Esophagus mucosa (tissue), 1 donor: Measurements from ENCODE around the gene TAS2R3. TPM values are rescaled to one million over a fixed set of nuclear protein-coding genes. Genes with fewer than 3 reads are reported as not detected.
"Not testable (repeated sequence)": the region's sequence is repeated elsewhere in the genome, so short reads cannot be mapped to it uniquely, and the experiment has no call there.

ENCODE experiments used
- ATAC-seq: fragments of 200-7000 bp; cut with Tn5 transposase; one replicate; pipeline ENCODE4 v1.9.1; 2020
- total RNA-seq: library from RNA; stranded (reverse); gene quantifications from one replicate; pipeline ENCODE4 v1.2.4, GENCODE V29; 2023
- donor health status: DM: yes; HTN: yes; CAD: no.

The TAS2R3 gene, protein sequence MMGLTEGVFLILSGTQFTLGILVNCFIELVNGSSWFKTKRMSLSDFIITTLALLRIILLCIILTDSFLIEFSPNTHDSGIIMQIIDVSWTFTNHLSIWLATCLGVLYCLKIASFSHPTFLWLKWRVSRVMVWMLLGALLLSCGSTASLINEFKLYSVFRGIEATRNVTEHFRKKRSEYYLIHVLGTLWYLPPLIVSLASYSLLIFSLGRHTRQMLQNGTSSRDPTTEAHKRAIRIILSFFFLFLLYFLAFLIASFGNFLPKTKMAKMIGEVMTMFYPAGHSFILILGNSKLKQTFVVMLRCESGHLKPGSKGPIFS
- 0.96 TPM for total RNA-seq

DNA sequence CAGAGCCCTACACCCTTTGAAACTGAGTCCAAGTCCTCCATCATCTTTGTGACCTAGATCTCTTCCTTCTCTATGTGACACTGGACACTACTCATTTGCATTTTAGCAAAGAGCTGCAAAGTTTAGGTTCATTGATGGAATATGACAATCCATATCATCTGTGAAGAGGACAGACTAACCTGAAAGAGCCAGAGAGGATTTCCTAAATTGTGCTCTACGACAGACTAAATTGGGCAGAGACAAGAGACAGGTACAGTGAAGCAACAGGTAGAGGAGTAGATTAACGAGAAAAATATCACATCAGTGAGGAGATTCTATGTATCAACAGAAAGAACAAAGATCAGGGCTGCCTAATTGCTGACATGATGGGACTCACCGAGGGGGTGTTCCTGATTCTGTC, at the start of gene TAS2R3:
TSS of gene TAS2R3 (plus strand) at position 301 of the 400 bp plus-strand sequence. CDS start at position 363, 62 bp downstream.
- ATAC-seq, result no peak

DNA sequence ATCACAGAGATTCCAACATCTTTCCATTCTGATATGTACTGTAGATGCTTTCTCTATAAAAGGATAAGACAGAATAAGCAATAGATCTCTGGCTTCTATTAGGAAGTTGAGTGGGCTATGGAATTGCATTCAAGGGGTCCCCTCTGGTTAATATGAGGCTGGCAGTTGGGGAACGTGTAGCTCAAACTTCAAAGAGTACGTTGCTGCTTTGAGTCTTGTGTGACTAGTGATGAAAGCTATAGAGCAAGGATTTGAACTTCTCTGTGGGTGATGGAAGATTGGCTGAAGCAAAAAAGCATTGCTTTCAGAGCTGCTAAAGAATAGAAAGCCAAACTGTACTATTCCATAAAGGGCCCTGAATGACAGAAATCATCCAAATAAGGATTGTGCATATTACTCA, 49.3 kb upstream of the TAS2R3 start:
- no peak for ATAC-seq

DNA sequence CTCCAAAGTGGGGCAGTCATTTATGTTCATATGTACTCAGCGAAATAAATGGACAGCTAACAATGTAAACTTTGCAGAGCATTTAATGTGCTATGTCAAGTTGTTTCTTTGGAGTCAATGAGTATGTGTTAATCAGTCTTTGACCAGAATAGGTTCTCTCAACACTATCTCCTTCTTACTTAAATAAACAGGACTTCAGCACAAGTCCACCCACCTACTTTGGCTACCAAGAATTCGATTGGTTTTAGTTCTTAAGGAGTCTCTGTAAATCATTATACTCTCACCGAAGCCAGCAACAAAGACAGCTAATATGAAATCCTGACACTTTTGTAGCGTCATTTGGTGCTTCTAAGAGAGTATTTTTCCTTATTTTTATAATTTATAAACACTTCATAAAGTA, 48.9 kb upstream of the TAS2R3 start:
- ATAC-seq, result no peak

DNA sequence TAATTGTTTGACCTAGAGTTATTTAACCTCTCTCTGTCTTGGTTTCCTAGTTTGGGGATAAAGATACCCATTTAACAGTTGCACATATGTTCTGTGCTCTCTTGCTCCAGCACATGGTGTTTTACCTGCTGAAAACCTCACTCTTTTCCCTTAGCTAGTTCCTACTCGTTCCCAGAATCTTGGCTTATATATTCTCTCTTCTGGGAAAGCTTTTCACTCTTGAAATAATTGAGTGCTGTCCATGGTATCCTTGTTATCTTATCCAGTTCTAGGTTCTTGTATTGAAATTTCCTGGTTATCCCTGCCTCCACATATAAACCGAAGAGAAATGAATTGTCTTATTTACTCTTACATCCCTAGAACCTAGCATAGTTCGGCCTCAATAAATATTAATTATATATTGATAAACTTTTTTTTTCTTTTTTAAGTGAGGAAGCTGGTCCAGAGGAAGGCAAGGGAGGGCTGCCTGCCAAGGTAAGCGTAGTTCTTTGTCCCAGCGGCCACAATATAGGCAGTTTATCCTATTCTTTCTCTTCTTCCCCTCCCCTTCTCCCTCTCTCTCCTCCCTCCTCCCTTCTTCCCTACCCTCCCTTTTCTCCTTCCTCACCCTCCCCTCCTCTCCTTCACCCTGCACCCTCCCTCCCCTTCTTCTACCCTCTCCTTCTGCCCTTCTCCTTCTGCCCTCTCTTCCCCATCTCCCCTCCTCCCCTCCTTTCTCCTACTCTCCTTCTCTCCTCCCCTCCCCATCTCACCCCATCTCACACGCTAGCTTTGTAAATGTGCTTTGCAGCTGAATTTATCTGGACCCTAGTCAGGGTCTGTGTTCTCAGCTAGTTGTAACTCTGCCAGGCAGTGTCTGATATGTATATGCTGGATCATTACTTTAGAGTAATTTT, 47.9 kb upstream of the TAS2R3 start:
- ATAC-seq, result no peak

DNA sequence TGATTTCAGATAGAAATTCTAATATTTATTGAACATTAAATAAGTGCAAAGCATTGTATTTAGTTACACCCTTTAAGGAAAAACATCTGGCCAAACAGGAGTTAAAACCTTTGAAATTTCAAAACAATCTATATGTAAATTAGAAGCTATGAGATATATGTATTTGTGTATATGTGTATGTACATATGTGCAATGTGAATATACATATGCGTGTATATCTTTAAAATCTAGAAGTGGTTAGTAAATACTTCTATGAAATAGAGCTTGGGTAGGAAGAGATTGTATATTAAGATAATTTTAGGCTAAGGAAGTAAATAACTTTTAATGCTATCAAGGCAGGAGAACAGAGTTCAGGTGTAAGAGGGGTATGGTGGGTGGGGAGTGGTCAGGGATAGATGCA, 46.4 kb upstream of the TAS2R3 start:
- ATAC-seq, result no peak

DNA sequence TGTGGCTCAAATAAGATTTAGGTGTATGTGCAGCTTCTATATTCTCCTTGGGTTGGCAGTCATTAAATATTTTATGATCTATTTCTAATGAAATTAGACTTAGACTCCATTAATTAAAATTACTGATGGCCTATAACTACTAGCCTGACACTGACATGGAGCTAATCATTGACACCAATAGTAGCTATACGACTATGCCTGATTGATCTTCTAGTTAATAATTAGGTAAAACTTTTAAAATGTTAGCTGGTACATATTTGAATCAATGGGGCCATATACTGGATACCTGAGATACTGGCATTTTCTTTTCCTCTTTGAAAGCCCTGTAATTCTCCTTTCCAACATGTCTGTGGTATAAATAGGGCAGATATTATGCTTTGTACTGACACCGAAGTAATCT, 41.4 kb upstream of the TAS2R3 start:
- no peak for ATAC-seq

DNA sequence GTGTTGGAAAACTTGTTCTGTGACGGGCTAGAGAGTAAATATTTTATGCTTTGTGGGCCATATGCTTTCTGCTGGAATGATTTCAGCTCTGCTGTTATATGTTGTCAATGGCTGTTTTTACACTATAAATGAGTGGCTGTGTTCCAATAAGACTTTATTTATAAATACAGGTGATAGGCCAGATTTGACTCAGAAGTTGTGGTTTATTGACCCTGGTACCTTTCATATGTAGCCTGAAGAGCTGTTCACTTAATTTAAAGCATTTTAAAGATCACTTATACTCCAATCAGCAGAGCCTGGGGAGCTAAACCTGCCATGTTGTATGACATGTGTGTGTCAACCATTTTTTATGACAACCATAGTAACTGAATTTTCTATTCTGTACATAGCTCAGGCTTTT, 34.9 kb upstream of the TAS2R3 start:
- no peak for ATAC-seq

DNA sequence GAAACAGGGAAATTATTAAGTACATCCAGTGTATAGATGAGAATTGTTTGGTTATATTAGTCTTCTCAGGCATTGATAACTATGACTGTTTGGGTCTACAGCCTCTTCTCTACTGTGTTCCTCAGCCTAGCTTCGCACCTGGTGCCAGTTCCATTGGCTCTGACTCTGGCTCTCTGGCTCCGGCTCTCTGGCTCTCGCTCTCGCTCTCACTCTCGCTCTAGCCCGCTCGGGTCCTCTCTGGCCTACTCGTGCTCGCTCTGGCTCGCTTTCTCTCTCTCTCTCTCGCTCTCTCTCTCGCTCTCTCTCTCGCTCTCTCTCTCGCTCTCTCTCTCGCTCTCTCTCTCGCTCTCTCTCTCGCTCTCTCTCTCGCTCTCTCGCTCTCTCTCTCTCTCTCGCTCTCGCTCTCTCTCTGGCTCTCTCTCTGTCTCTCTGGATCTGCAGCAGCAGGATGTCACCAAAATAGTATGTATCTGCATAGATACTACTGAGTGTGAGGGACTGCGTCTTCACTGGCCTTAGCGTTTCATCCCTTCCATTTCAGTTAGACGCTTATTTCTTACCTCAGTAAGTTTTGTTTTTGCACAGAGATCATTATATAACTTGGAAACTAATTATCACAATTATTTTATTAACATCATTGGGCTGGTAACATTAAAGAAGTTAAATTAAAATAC, 32.3 kb upstream of the TAS2R3 start:
- no peak for ATAC-seq

DNA sequence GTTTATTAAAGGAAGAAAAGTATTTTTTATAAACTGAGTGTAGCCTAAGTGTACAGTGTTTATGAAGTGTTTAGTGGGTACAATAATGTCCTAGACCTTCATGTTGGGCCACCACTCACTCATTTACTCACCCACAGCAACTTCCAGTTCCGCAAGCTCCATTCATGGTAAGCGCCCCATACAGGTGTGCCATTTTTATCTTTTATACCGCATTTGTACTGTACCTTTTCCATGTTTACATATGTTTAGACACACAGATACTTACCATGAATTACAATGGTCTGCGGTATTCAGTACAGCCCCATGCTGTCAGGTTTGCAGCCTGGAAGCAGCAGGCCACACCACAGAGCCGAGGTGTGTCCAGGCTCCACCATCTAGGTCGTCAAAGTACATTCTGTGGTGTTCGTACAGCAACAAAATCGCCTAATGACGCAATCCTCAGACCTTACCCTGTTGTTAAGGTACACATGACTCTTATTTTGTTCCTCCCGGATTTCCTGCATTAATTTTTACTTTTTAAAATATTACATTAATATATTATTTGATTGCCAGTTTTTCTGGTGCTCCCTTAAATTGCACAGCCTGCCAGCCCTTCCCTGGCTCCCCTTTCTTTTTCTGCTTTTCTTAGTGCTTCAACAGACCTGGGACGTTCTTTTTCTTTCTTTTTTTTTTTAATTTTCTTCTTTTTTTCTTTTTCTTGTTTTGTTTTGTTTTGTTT, 26.6 kb upstream of the TAS2R3 start:
- ATAC-seq, result peak; percentile 54

DNA sequence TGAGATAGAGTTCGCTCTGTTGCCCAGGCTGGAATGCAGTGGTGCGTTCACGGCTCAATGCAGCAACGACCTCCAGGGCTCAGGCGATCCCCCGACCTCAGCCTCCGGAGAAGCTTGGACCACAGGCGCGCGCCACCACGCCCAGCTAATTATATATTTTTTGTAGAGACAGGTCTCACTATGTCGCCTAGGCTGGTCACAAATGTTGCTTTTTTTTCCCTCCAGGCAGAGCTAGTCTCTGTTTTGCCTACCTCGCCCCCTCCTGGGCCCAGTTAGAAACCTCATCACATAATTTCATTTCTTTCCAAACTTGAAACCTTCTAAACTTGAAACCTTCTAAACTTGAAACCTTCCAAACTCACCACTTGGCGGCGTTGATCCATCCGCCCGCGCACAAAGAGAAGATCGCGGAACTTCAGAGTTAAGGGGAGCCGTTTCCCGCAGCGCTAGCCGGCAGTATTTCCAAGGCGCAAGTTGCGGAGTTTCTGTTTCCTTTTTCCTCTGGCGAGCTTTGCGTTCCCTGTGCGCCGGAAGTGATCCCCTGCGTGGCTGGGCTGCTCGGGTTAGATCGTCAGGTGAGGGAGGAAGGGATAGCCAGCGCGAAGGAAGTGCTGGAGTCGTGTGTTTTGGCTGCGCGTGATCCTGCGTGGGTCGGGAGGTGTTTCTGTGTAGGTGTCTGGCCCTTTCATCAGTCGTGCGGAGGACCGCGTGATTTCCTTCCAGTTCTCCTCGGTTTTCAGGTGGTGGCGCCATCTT, 25.9 kb upstream of the TAS2R3 start, which contains the start of gene SSBP1:
TSS of gene SSBP1 (plus strand) at position 523 of the 756 bp plus-strand sequence. CDS start 809 bp downstream, outside the sequence.
- peak; percentile 96 for ATAC-seq

DNA sequence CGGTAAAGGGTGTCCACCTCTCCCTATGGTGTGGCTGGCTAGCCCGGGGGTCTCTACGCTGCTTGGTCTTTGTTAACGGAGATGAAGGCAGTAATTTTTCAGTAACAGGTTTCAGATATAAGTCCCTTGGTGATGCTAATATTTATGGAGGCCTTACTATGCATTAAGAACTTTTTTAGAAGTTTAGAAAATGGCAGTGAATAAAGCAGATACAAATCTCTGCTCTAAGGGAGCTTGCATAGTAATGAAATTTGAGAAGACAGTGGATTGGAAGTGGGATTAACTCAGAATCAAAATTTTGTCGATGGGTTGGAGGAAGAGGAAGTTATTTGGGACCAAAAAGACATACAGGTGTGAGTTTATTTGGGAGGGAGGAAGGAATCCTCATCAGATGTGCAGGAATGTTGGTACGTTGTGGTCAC, 25.3 kb upstream of the TAS2R3 start:
- no peak for ATAC-seq

DNA sequence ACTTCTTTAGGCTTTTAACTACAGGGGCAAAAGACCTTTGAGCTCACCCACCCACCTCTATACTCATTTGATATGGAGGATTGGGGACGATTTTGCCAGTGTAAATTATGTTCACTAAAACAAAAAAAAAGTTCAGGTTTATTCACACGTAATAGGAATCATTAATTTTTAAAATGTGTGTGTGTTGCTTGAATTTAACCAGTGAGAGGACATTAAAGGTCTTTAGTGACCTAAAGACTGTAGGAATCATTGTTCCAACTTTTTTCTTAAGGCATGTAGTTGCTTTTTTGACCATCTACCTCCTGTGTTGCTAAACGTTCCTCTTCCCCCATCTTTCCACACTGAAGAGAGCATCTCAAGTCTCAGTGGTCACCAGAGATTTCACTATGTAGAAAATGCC, 24.6 kb upstream of the TAS2R3 start:
- ATAC-seq, result no peak

DNA sequence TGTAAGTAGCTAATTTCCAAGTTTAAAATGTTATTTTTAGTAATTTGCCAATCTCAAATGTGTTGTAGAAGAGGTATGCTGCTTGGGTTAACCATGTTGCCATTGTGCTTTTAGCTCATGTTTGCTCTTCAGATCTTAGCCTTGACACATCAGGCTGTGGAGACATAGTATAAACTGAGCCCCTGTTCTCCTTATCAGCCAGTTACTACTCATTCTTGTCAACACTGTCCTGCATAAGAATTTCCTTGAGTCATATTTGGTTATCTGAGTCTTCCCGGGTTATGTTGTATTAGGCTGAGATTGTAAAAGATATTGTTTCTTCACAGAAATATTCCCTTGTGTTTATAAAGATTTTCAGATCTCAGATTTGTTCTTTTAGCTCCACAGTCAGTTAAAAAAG, 21.7 kb upstream of the TAS2R3 start:
- ATAC-seq, result no peak

DNA sequence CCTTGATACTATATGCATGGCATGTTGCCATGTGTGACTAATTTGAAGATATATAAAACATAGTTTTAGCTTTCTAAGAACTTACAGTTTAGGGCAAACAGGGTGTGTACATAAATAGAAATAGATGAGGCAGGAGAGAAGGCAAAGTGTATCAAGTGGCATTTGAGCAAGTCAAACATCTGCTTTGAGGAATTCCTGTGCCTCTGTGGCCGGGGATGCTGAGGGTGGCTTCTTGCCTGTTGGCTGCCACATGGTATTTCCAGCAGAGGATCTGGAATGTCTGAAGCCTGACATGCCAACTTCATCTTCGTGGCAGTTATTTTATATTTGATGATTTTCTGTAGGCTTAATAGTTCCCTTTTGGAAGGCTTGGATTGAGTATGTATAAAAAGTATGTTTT, 19.8 kb upstream of the TAS2R3 start:
- ATAC-seq, result no peak

DNA sequence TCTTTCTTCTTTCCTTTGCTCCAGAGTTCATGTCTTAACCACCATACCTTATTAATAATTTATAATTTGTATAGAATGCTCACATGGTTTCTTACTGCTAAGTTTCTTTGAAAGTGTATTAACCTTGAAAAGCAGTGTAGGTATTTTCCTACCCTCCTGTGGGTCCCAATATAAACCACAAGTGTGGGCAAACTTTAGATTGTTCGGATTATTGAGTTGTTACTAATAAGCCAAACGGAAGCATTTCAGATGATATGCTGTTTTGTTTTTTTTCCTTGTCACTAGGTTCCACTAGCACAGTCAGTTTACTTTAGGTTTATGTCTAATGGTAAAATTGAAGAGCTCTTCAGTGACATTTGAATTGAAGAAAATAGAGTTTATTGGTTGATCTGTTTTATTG, 15.5 kb upstream of the TAS2R3 start:
- ATAC-seq, result no peak

DNA sequence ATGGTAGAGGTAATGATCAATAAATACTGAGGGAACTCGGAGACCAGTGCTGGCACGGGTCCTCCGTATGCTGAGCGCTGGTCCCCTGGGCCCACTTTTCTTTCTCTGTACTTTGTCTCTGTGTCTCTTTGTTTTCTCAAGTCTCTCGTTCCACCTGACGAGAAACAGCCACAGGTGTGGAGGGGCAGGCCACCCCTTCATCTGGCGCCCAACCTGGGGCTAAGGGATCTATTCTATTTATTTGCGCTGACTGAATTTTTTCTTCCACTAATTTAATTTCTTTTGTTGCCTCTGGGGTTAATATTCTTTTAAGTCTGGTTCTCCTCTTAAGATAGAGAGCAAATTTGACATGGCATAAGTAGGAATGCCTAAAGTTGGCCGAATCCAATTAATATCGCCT, 12.0 kb upstream of the TAS2R3 start:
- not testable (repeated sequence) for ATAC-seq

DNA sequence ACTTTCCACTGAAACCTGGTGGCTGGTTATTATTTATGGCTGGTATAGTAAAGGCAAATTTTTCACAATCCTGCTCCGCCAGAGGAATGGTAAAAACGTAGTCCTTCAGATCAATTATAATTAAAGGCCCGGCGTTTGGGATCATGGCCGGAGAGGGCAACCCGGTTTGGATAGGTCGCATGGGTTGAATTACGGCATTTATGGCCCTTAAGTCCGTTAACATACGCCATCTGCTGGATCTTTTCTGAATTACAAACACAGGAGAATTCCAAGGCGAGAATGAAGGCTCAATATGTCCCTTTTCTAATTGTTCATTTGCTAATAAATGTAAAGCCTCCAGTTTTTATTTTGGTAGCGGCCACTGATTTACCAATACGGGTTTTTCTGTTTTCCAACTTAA, 11.3 kb upstream of the TAS2R3 start:
- ATAC-seq, result no peak

DNA sequence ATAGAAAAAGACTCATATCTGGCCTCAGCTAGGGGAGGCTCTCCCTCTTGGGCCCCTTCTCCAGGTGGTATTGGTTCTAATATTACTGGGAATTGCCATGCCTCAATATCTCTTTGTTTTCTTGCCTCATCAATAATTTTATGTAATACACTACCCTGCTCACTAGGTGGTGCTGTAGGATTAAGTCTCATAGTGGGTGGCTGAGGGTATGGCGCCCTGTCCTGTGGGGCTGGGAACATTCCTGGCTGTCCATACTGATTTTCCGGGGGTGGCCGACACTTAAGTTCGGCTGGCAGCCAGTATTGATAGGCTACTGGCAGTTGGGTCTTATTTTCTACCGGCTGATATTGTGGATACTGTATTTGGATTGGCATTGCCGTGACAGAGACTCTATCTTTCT, 9.0 kb upstream of the TAS2R3 start:
- no peak for ATAC-seq

DNA sequence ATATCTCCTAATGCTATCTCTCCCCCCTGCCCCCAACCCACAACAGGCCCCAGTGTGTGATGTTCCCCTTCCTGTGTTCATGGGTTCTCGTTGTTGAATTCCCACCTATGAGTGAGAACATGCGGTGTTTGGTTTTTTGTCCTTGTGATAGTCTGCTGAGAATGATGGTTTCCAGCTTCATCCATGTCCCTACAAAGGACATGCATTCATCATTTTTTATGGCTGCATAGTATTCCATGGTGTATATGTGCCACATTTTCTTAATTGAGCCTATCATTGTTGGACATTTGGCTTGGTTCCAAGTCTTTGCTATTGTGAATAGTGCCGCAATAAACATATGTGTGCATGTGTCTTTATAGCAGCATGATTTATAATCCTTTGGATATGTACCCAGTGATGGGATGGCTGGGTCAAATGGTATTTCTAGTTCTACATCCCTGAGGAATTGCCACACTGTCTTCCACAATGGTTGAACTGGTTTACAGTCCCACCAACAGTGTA, 6.2 kb downstream of the TAS2R3 start:
- not testable (repeated sequence) for ATAC-seq

DNA sequence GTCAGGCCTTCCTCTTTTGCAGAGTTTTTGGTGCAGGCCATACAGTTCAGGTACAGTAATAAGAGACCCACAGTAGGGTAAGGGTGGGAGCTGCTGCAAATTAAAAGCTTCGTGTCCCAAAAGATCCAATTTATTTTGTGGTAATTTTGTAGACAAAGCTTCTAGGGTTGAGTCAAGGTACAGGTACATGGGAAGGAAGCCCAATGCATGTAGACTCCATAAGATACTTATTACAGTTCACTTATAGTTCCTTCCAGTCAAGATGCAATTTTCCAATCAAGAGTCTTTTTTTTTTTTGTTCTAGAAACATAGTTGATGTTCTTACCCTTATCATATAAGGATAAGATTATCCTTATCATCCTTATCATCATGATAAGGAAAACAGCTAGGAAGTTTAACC, 12.5 kb downstream of the TAS2R3 start, which contains the start of gene TAS2R4:
TSS of gene TAS2R4 (plus strand) at position 301 of the 400 bp plus-strand sequence. CDS start 1,815 bp downstream, outside the sequence.
- no peak for ATAC-seq
